Glomerular endothelial cell (primary cell): ENCODE measurements around the gene USP13. TPM values are rescaled to one million over a fixed set of nuclear protein-coding genes. Genes with fewer than 3 reads are reported as not detected.

ENCODE experiments used
- DNase-seq: peaks from one replicate; pipeline ENCODE4 v3.0.0-alpha.2; 2011; ENCODE audit warnings: low read depth, low spot score; ENCODE audit errors: extremely low read depth
- total RNA-seq: library from RNA; depleted of rRNA; stranded (reverse); fragments of >200 nt; gene quantifications from 2 replicates; pipeline ENCODE4 v1.2.3, GENCODE V29; 2015

Gene USP13
- total RNA-seq, 1 donor from 2014 or later: 23.3 TPM

DNA sequence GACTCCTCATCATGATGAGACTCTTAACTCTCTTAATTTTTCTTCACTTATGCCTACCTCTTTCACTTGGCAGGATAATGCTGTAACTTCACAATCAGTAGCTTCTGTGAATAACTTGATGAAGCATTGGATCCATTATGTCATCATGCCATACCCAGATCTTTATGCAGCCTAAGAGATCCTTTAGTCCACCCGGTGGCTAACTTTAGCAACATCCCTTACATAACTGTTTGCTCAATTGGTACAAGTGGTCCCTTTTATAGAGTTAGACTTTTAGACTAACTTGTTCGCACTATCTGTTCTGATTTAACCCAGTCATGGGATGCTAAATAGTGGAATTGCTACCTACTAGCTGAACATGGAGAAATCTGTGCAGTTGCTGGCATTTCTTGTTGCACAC, 184.5 kb downstream of the USP13 start:
- no peak for DNase-seq

Other genes starting within 250 kb of the USP13 start
- gene GNB4, start 201.6 kb upstream of the USP13 start, total RNA-seq: 28.5 and 39.5 TPM in 2 replicates
- gene ACTL6A, start 90.1 kb upstream of the USP13 start, total RNA-seq: 65.3 and 96.9 TPM in 2 replicates
- gene MRPL47, start 48.4 kb upstream of the USP13 start, total RNA-seq: 28.1 and 33.9 TPM in 2 replicates
- 79.6 and 119 TPM in 2 replicates for gene NDUFB5, start 48.2 kb upstream of the USP13 start, total RNA-seq